ENCODE data around the gene KIAA0232. TPM values are rescaled to one million over a fixed set of nuclear protein-coding genes. Genes with fewer than 3 reads are reported as not detected.

The KIAA0232 gene
- total and polyA plus RNA-seq, 9 donors, result 8.7 to 41.4 (median 38.5) TPM

- no peaks in the 10 kb centered on the region for H3K9me3 ChIP-seq
- H3K27me3 ChIP-seq, result no peaks in the 10 kb centered on the region
- TF ChIP-seq POLR2A (IDR thresholded peaks at IDR 0.05) (no peak), EP300 (IDR thresholded peaks at IDR 0.05) (no peak), CTCF (IDR thresholded peaks at IDR 0.05) (no peak)
- intact Hi-C loops (cut with DNase I), result no loop called here
- DNase-seq, result no peak
- no peaks in the 10 kb centered on the region for H3K4me1 ChIP-seq (ENCODE audit: insufficient read depth)
- H3K36me3 ChIP-seq, result no peaks in the 10 kb centered on the region
- WGBS, 3 donors, result 90 to 98% (median 95%) methylated on average over 3 of the region's 3 CpGs
- H3K4me3 ChIP-seq, result no peak overlapping the region
- no peak overlapping the region for H3K27ac ChIP-seq
These were observed 31.2 kb downstream of the KIAA0232 start for GRCh38 chr4:6813725-6814124.

- no peak overlapping the region for H3K4me3 ChIP-seq
- H3K27me3 ChIP-seq, result no peaks in the 10 kb centered on the region
- no peak for DNase-seq
- H3K36me3 ChIP-seq, result no peaks in the 10 kb centered on the region
- no peak overlapping the region for H3K27ac ChIP-seq
- TF ChIP-seq CTCF (IDR thresholded peaks at IDR 0.05) (no peak), POLR2A (IDR thresholded peaks at IDR 0.05) (no peak), EP300 (IDR thresholded peaks at IDR 0.05) (no peak)
- WGBS, 3 donors, result 75 to 81% (median 77%) methylated on average over 9 of the region's 9 CpGs
- intact Hi-C loops (cut with DNase I), result no loop called here
- H3K9me3 ChIP-seq, result no peaks in the 10 kb centered on the region
- no peaks in the 10 kb centered on the region for H3K4me1 ChIP-seq (ENCODE audit: insufficient read depth)
These were observed 32.7 kb downstream of the KIAA0232 start for GRCh38 chr4:6815029-6815836.

- Histone ChIP-seq H3K27me3 (no peaks in the 10 kb centered on the region), H3K27ac (no peak overlapping the region), H3K9me3 (no peaks in the 10 kb centered on the region), H3K4me1 (ENCODE audit: insufficient read depth) (no peaks in the 10 kb centered on the region), H3K4me3 (no peak overlapping the region), H3K36me3 (no peaks in the 10 kb centered on the region)
- intact Hi-C loops (cut with DNase I), result no loop called here
- TF ChIP-seq POLR2A (IDR thresholded peaks at IDR 0.05) (no peak), CTCF (IDR thresholded peaks at IDR 0.05) (no peak)
- 88 to 100% (median 95%) methylated on average over 1 of the region's 1 CpG for WGBS, 3 donors
- DNase-seq, result no peak
These were observed 36.8 kb downstream of the KIAA0232 start for GRCh38 chr4:6819295-6819694.

- Histone ChIP-seq H3K4me3 (no peak overlapping the region), H3K27ac (no peak overlapping the region), H3K4me1 (ENCODE audit: insufficient read depth) (no peaks in the 10 kb centered on the region), H3K27me3 (no peaks in the 10 kb centered on the region), H3K36me3 (no peaks in the 10 kb centered on the region), H3K9me3 (no peaks in the 10 kb centered on the region)
- intact Hi-C loops (cut with DNase I), result no loop called here
- DNase-seq, result no peak
- 91 to 100% (median 100%) methylated on average over 1 of the region's 1 CpG for WGBS, 3 donors
- TF ChIP-seq CTCF (IDR thresholded peaks at IDR 0.05) (no peak), EP300 (IDR thresholded peaks at IDR 0.05) (no peak), POLR2A (IDR thresholded peaks at IDR 0.05) (no peak)
These were observed 38.2 kb downstream of the KIAA0232 start for GRCh38 chr4:6820695-6821094.
